K562 (cell line): Measurements from ENCODE around the gene SLC6A9. TPM values are rescaled to one million over a fixed set of nuclear protein-coding genes. Genes with fewer than 3 reads are reported as not detected.
A peak's percentile ranks its signal among the peaks of the same experiment; 100 is the strongest.

Experiments used
- ATF1 ChIP-seq, 2 experiments: fragments of 450-650 bp in 1 of 2; IDR thresholded peaks; 2 replicates each; pipeline ENCODE4 v1.6.1; 2016; ENCODE audit warnings: missing compliant biosample characterization in 1 of 2, missing genetic modification characterization in 1 of 2
- BMI1 ChIP-seq: fragments of 150-350 bp; IDR thresholded peaks from 2 replicates; pipeline ENCODE4 v1.6.1; 2014; ENCODE audit warnings: low read length
- CREM ChIP-seq: IDR thresholded peaks from 2 replicates; pipeline ENCODE4 v1.6.1; 2014; ENCODE audit warnings: antibody characterized with exemption, low read depth
- DACH1 ChIP-seq: fragments of 450-650 bp; IDR thresholded peaks from 2 replicates; pipeline ENCODE4 v1.6.1; 2018; ENCODE audit not compliant: partially characterized antibody
- ETV1 ChIP-seq: fragments of 450-650 bp; conservative IDR thresholded peaks from 2 replicates; pipeline ENCODE4 v1.6.1; 2016; ENCODE audit warnings: missing genetic modification characterization, control low read depth, low read depth, missing compliant biosample characterization
- JUN ChIP-seq, 2 experiments: sonication (generic) in 1 of 2; formaldehyde crosslinking in 1 of 2; IDR thresholded peaks; 2 replicates each; pipeline versions ENCODE4 v1.6.1 to v1.8.0; 2012 to 2022; ENCODE audit warnings: borderline replicate concordance in 2 of 2, mild to moderate bottlenecking in 2 of 2, improper control_type of control experiment in 1 of 2, low read depth in 1 of 2, low read length in 1 of 2, missing genetic modification reagents in 1 of 2
- KLF16 ChIP-seq: IDR thresholded peaks from 2 replicates; pipeline ENCODE4 v1.6.1; 2016; ENCODE audit warnings: antibody characterized with exemption
- LEF1 ChIP-seq: fragments of 450-650 bp; IDR thresholded peaks from 2 replicates; pipeline ENCODE4 v1.6.1; 2016; ENCODE audit warnings: mild to moderate bottlenecking
- MEF2D ChIP-seq: conservative IDR thresholded peaks from 2 replicates; pipeline ENCODE4 v1.6.1; 2016; ENCODE audit warnings: low read depth, missing genetic modification characterization, missing compliant biosample characterization
- MTA2 ChIP-seq: fragments of 450-650 bp; IDR thresholded peaks from 2 replicates; pipeline ENCODE4 v1.6.1; 2016; ENCODE audit warnings: low read depth
- NBN ChIP-seq: fragments of 450-650 bp; IDR thresholded peaks from 2 replicates; pipeline ENCODE4 v1.6.1; 2016; ENCODE audit warnings: low read depth, mild to moderate bottlenecking
- NKRF ChIP-seq: fragments of 450-650 bp; IDR thresholded peaks from 2 replicates; pipeline ENCODE4 v1.6.1; 2016; ENCODE audit warnings: borderline replicate concordance
- RAD51 ChIP-seq: fragments of 450-650 bp; IDR thresholded peaks from 2 replicates; pipeline ENCODE4 v1.7.1; 2016; ENCODE audit warnings: low read depth, mild to moderate bottlenecking, borderline replicate concordance
- SETDB1 ChIP-seq: IDR thresholded peaks from one replicate; pipeline ENCODE4 v1.6.1; 2012; ENCODE audit warnings: low read length, control low read depth, inconsistent platforms
- STAT6 ChIP-seq: sonication (generic); formaldehyde crosslinking; IDR thresholded peaks from 2 replicates; pipeline ENCODE4 v1.8.1; 2023; ENCODE audit warnings: mild to moderate bottlenecking, missing genetic modification reagents
- SUPT5H ChIP-seq: fragments of 450-650 bp; IDR thresholded peaks from 2 replicates; pipeline ENCODE4 v1.6.1; 2016
- TRIM24 ChIP-seq, 2 experiments: fragments of 450-650 bp; IDR thresholded peaks; 2 replicates each; pipeline ENCODE4 v1.6.1; 2016
- U2AF1 ChIP-seq: fragments of 200-400 bp; formaldehyde crosslinking; optimal IDR thresholded peaks from 2 replicates; pipeline ENCODE3; 2017; ENCODE audit warnings: mild to moderate bottlenecking, low read depth, low read length, moderate library complexity
- ZFPM2 ChIP-seq: fragments of 250-450 bp; sonication (Bioruptor Pico); IDR thresholded peaks from 2 replicates; pipeline ENCODE4 v1.5.1; 2022; ENCODE audit warnings: mild to moderate bottlenecking
- ZNF445 ChIP-seq: fragments of 250-450 bp; sonication (Bioruptor Pico); IDR thresholded peaks from 2 replicates; pipeline ENCODE4 v1.4.0; 2020; ENCODE audit warnings: low read depth, mild to moderate bottlenecking, moderate library complexity
- polyA plus RNA-seq, 8 experiments: library from polyadenylated mRNA; depleted of rRNA in 4 of 8; stranded (reverse) in 5 of 8; unstranded in 3 of 8; fragments of >200 nt; fragmentation: Nextera tagmentation in 2 of 8; fragmentation: Illumina TruSeq in 1 of 8; extraction: Ambion mirVana in 2 of 8; extraction: Trizol in 1 of 8; gene quantifications; 2 replicates each; pipeline versions ENCODE4 v1.2.1 to v1.2.3, GENCODE V29; 2011 to 2014; ENCODE audit warnings: inconsistent platforms in 1 of 8, missing spikeins in 1 of 8
- total RNA-seq, 7 experiments: library from RNA; depleted of rRNA in 6 of 7; stranded (reverse); fragments of >200 nt in 6 of 7; fragmentation: Illumina TruSeq in 2 of 7; extraction: Trizol in 2 of 7; gene quantifications; 2 replicates each; pipeline versions ENCODE4 v1.2.1 to v1.2.3, GENCODE V29; 2011 to 2021; ENCODE audit warnings: low replicate concordance in 1 of 7
- TF ChIP-seq, protein P1 (sequence below): fragments of 200-800 bp; sonication (Bioruptor generic); IDR thresholded peaks from 2 replicates; pipeline ENCODE4 v1.6.1; 2017; ENCODE audit warnings: missing genetic modification characterization, missing compliant biosample characterization
- TF ChIP-seq, protein P2 (sequence below): sonication (generic); formaldehyde crosslinking; IDR thresholded peaks from 2 replicates; pipeline ENCODE4 v1.8.0; 2023; ENCODE audit warnings: mild to moderate bottlenecking, missing genetic modification reagents

The SLC6A9 gene
- total and polyA plus RNA-seq, 9 of the 15 experiments (the other 6 are each of a cell fraction or from before 2014, with no cell fraction given): 0.17 to 18.7 (median 2.9) TPM

- TF ChIP-seq NKRF (peak; percentile 97), CREM (peak; percentile 39; the same call in 1 of the 2 replicates), ZFPM2 (CRISPR knock-in tag) (no peak), TRIM24 (IDR thresholded peaks at IDR 0.05) (no peak), NBN (no peak), RAD51 (peak; percentile 55; the same call in 1 of the 2 replicates), JUN (IDR thresholded peaks at IDR 0.05; ENCODE audit: borderline replicate concordance, low read depth, low read length) (peak; percentile 19; the same call in 1 of the 2 replicates), JUN (CRISPR knock-in tag; IDR thresholded peaks at IDR 0.05; ENCODE audit: borderline replicate concordance) (no peak), MTA2 (no peak), STAT6 (CRISPR knock-in tag) (no peak), ZNF445 (no peak), SUPT5H (peak; percentile 54), MEF2D (tag) (no peak), KLF16 (no peak), LEF1 (no peak), ETV1 (tag) (no peak), ATF1 (CRISPR knock-in tag; IDR thresholded peaks at IDR 0.05) (no peak), ATF1 (tag; IDR thresholded peaks at IDR 0.05) (no peak), U2AF1 (no peak), DACH1 (peak; percentile 23), SETDB1 (no peak), BMI1 (no peak)
- TF ChIP-seq, protein P1, sequence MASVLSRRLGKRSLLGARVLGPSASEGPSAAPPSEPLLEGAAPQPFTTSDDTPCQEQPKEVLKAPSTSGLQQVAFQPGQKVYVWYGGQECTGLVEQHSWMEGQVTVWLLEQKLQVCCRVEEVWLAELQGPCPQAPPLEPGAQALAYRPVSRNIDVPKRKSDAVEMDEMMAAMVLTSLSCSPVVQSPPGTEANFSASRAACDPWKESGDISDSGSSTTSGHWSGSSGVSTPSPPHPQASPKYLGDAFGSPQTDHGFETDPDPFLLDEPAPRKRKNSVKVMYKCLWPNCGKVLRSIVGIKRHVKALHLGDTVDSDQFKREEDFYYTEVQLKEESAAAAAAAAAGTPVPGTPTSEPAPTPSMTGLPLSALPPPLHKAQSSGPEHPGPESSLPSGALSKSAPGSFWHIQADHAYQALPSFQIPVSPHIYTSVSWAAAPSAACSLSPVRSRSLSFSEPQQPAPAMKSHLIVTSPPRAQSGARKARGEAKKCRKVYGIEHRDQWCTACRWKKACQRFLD: peak; percentile 71; the same call in 1 of the 2 replicates
- TF ChIP-seq, protein P2, sequence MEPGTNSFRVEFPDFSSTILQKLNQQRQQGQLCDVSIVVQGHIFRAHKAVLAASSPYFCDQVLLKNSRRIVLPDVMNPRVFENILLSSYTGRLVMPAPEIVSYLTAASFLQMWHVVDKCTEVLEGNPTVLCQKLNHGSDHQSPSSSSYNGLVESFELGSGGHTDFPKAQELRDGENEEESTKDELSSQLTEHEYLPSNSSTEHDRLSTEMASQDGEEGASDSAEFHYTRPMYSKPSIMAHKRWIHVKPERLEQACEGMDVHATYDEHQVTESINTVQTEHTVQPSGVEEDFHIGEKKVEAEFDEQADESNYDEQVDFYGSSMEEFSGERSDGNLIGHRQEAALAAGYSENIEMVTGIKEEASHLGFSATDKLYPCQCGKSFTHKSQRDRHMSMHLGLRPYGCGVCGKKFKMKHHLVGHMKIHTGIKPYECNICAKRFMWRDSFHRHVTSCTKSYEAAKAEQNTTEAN (CRISPR knock-in tag): no peak
Measured at GRCh38 chr1:43979528-43980254, 51.6 kb downstream of the SLC6A9 start (continued).
